GM19240 (cell line): Measurements from ENCODE around the gene MYO9B.
"Not testable (repeated sequence)": the region's sequence is repeated elsewhere in the genome, so short reads cannot be mapped to it uniquely, and the experiment has no call there.

Experiments
- DNase-seq: peaks from one replicate; pipeline ENCODE4 v3.0.0; 2011; ENCODE audit warnings: low spot score; ENCODE audit not compliant: insufficient read length

The MYO9B gene

DNA sequence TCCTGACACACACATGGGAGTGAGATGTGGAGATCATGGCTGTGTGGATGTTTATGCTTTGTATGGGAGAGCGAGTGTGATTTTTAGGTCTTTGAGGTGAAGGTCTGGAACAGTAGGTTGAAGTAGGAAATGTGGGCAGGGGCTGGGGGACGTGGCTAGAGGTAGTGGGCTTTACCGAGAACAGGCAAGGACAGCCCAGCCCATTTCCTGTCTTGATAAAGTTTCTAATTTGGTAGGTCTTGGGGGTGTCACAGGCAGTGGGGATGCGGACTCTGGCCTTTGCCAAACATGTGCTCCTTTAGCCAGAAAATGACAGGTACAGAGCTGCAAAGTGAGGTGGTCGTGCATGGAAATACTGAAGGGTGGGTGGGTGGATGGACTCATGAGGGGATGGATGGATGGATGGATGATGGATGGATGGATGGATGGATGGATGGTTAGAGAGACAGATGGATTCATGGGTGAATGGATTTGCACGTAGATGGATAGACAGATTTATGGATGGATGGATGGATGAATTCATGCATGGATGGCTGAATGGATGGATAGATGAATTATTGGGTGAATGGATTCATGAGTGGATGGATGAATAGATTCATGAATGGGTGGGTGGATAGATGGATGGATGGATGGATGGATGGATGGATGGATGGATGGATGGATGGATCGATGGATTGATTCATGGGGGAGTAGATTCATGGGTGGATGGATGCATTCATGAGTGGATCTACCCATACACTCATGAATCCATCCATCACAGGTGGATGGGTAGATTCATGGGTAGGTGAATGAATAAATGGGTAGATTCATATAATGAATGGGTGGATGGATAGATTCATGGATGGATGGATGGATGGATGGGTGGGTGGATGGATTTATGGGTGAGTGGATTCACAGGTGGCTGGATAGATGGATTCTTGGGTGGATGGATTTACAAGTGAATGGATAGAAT is 70.2 kb downstream of the MYO9B start:
- no peak for DNase-seq

DNA sequence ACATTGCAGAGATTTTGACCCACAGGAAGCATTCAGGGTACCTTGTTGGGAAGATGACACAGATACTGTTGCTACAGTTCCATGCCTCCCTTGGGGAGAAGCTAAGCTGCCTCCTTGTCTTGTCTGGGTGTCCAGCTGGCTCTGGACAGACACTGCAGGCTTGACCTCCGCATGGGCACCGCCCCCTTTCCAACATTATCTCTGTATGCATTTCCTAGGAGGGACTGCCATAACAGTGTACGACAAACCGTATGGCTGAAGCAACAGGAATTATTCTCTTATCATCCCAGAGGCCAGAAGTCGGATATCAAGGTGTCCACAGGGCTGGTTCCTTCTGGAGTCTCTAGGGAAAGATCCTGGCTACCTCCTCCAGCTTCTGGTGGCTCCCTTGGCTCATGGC is 72.6 kb downstream of the MYO9B start:
- DNase-seq, result no peak

DNA sequence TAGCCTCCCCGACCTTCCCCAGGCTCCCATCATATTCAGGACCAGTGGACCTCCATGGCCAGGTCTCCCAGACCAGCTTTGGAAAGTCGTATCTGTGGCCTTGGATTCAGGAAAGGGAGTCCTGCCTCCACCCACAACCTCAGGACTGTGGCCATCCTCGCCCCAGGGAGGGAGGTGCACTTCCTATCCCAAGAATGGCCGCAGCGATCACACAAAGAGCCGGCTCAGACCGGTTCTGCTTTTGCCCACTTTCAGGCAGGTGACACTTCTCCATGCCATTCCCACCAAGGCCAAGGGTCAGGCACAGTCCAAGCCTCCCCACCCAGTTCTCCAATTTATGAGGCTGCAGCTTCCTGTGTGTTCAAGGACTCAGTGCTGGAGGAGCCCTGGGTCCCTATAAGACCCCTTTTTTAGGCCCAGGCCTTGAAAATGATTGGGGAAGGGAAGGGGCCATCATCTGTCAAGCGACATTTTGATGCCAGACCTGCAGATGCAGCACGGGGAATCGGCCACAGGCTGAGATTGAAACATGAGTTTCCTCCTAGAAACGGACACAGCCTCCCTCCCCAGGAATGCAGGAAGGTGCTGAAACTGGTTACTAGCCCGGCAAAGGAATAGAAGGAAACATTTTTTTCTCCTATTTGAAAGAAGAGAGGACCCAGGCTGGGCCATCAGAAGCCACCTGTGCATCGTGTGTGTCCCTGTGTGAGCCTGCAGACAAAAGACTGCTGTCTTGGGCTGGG is 74.0 kb downstream of the MYO9B start:
- no peak for DNase-seq

DNA sequence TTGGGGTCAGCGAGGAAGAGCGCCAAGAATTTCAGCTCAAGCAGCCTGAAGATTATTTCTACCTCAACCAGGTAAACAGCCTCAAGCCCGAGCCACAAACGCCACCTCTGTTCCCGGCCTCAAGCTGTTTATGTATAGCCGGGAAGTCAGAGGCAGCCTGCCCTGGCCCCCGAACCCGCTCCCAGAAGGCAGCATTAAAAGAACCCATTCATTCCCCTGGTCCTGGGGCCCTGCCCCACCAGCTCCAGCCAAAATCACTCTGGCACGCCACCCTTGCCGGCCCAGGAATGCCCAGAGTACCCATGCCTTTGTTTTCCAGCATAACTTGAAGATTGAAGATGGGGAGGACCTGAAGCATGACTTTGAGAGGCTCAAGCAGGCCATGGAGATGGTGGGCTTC is 78.4 kb downstream of the MYO9B start:
- DNase-seq, result no peak

GRCh38 chr19:17155251-17155650 is 79.7 kb downstream of the MYO9B start:
- no peak for DNase-seq

DNA sequence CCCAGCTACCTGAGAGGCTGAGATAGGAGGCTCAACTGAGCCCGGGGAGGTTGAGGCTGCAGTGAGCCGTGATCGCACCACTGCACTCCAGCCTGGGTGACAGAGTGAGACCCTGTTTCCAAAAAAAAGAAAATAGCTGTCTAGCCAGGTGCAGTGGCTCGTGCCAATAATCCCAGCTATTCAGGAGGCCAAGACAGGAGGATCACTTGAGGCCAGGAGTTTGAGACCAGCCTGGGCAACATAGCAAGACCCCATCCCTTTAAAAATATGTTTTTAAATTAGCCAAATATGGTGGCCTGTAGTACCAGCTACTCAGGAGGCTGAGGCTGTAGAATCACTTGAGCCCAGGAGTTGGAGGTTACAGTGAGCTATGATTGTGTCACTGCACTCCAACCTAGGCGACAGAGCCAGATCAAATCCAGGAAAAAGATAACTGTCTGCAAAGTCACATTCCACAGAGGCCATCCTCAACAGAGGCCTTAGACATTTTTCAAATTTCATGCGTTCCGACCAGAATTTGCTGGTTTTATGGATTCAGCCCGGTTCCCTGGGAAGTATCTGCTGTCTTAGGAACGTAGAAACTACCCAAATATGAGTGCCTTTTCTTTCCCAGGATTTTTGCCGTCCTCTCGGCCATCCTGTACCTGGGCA is 80.8 kb downstream of the MYO9B start:
- DNase-seq, result no peak

DNA sequence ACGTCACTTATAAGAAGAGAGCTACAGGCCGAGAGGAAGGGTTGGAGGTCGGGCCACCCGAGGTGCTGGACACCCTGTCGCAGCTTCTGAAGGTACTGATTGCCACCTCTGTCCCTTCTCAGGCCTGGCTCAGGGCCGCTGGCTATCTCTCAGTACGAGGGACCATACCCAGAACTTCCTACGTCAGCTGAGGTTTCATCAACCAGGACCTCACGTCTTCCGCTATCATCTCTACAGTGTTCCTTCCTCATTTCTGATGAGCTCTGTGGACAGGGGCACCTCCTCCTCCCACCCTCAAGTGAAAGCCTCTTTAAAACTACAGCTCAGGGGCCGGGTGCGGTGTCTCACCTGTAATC is 81.3 kb downstream of the MYO9B start:
- no peak for DNase-seq

GRCh38 chr19:17158584-17158983 is 83.0 kb downstream of the MYO9B start:
- DNase-seq, result no peak

GRCh38 chr19:17159466-17160393 is 84.2 kb downstream of the MYO9B start:
- DNase-seq, result no peak

GRCh38 chr19:17160908-17161307 is 85.3 kb downstream of the MYO9B start:
- no peak for DNase-seq

- DNase-seq, result not testable (repeated sequence)
Measured at GRCh38 chr19:17162131-17162530, 86.6 kb downstream of the MYO9B start.

GRCh38 chr19:17162580-17162979 is 87.0 kb downstream of the MYO9B start:
- no peak for DNase-seq

DNA sequence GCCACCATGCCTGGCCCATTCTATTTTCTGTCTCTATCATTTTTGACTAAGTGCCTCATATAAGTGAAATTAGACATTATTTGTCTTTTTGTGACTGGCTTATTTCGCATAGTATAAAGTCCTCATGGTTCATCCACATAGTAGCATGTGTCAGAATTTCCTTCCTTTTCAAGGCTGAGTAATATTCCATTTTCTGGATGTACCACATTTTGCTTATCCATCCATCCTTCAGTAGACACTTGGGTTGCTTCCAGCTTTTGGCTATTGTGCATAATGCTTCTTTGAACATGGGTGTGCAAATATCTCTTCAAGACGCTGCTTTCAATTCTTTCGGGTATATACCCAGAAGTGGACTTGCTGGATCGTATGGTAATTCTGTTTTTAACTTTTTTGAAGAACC is 88.1 kb downstream of the MYO9B start:
- DNase-seq, result no peak

- DNase-seq, result no peak
Measured at GRCh38 chr19:17164639-17165038, 89.1 kb downstream of the MYO9B start.

- DNase-seq, result no peak
Measured at GRCh38 chr19:17165715-17166114, 90.1 kb downstream of the MYO9B start.

DNA sequence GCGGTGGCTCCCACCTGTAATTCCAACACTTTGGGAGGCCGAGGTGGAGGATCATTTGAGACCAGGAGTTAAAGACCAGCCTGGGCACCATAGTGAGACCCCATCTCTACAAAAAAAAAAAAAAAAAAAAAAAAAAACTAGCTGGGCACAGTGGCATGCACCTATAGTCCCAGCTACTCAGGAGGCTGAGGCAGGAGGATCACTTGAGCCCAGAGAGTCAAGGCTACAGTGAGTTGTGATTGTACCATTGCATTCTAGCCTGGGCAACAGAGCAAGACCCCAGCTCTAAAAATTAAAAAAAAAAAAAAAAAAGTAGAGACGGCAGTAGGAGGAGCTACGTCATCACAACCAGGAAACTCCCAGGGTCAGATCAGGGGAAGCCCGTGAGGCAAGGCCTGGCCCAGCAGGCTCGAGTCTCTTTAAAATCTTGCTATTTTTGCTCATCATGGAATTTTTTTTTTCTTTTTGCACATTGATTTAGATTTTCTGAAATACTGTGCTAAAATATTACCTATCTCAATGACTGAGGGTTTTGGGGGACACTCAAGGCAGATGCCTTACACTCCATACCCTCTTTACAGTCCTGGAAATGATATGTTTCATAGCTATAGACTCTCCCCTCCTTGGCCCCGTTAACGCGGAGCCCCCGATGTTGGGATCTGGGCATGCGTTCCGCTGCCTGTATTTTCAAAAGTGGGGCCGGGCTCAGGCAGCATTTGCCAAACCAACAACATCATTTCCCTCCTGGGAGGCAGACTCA is 95.1 kb downstream of the MYO9B start:
- DNase-seq, result peak; percentile 65

DNA sequence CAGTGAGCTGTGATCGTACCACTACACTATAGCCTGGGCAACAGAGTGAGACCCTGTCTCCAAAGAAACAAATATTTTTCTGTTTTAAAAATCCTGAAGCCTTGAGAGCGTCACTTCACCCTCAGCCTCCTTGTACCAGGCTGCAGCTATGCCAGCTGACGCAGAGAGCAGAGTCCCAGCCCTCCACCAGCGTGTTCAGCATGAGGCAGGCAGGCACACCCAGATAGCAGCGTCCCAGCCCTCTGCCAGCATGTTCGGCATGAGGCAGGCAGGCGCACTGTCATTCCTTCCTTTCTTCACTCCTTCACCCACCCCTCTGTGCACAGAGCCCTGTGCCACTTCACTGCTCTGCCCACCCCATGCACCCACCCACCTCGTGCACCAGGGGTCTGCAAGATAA is 96.3 kb downstream of the MYO9B start:
- DNase-seq, result no peak

DNA sequence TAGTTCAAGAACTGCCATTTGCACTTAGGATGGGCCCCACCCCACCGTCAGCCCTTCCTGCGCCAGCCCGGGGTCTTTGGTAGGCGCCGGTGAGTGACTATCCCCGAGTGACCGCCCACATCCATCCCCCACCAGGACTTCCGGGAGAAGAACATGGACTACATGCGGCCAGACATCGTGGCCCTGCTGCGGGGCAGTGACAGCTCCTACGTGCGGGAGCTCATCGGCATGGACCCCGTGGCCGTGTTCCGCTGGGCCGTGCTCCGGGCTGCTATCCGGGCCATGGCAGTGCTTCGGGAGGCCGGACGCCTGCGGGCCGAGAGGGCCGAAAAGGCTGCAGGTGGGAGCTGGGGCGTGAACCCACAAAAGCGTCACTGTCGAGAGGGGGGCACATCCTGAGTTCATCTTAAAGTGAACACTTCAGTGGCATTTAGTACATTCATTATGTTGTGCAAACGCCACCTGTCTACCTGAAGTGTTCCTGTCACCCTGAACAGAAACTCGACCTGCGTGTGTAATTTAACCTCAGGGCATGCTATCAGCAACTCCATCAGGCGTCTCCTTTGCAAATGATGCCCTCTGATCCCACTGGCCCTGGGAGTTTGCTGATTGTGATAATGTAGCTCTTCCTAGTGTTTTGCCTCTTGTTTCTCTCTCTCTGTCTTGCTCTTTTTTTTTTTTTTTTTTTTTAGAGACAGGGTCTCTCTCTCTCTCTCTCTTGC is 97.2 kb downstream of the MYO9B start:
- DNase-seq, result no peak

- no peak for DNase-seq
Measured at GRCh38 chr19:17178291-17178690, 102.7 kb downstream of the MYO9B start.
